NCI-H1930 (cell line): ENCODE results near the gene SUPT3H.
"Not testable (repeated sequence)": the region's sequence is repeated elsewhere in the genome, so short reads cannot be mapped to it uniquely, and the experiment has no call there.

Experiments used
- DNase-seq, 2 experiments: peaks; one replicate each; lab custom pipeline; 2025; lab: John Stamatoyannopoulos, UW

SUPT3H gene

GRCh38 chr6:45323656-45324224 is 54.0 kb downstream of the SUPT3H start:
- DNase-seq: no peak

DNA sequence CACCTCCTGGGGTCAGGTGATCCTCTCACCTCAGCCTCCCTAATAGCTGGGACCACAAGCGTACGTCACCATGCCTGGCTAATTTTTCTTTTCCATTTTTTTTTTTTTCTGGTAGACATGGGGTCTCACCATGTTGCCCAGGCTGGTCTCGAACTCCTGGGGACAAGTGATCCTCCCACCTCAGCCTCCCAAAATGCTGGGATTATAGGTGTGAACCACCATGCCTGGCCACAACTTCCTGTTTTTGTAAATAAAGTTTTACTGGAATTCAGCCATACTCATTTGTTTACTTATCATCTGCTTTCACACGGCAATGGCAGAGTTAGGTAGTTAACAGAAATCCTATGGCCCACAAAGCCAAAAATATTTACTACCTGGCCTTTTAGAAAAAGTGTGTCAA is 57.4 kb downstream of the SUPT3H start:
- DNase-seq: no peak

- DNase-seq: no peak
These were observed 63.6 kb downstream of the SUPT3H start for GRCh38 chr6:45314146-45314545.

DNA sequence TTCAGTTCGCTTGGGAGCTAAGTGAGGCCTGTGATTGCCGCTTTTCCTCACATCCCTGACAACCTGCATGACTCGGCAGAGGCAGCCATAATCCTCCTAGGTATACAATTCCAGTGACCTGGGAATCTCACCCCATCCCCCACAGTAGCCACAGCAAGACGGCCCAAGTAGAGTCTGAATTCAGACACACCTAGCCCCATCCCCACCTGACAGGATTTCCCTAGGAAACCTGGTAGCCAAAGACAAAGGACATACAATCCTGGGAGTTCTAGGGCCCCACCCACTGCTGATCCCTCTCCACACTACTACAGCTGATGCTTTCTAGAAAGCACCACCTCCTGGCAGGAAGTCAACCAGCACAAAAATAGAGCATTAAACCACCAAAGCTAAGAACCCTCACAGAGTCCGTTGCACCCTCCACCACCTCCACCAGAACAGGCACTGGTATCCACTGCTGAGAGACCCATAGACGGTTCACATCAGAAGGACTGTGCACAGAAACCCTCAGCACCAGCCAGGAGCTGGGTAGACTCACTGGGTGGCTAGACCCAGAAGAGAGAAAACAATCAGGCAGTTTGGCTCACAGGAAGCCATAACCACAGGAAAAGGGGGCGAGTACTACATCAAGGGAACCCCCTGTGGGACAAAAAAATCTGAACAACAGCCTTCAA is 67.5 kb downstream of the SUPT3H start:
- no peak for DNase-seq

- no peak for DNase-seq
These were observed 72.2 kb downstream of the SUPT3H start for GRCh38 chr6:45305546-45305945.

DNA sequence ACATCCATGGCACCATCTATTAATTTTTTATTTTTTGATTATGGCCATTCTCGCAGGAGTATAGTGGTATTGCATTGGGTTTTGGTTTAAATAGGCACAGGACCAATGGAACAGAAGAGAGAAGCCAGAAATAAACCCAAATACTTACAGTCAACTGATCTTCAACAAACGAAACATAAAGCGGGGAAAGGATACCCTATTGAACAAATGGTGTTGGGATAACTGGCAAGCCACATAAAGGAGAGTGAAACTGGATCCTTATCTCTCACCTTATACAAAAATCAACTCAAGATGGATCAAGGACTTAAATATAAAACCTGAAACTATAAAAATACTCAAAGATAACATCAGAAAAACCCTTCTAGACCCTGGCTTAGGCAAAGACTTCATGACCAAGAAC is 74.9 kb downstream of the SUPT3H start:
- no peak for DNase-seq

DNA sequence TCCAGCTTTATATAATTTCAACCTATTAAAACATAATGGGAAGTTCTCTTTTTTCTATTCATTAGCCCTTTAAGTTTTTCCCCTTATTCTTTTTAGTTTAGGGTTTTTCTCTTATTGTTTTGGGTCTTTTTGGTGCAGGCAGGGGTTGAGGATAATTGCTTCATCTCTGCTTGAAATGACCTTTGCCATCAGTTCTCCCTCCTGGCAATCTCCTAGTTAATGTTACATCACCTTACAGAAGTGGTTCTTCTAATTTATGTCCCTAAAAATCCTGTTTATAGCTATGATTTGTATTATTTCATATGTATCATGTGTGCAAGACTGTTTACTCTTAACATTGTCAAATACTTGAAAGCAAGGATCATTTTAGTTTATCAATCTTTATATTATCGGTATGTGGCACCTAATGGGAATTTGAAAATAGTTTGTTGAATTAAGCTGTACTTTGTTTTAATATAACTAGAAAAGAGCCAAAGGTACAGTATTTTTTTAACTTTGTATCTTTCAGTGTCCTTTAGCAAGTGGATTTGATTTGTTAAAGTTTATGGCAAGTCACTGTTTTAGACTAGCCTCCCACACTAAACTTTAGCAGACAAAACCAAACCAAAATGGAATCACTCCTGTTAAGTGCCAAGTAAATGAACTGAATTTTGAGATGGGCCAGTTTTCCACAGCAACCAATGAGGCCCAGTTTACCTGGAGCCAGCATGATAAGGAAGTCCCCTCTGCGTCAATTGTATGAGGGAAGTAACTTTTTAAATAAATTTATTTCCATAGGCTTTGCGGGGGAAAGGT is 76.2 kb downstream of the SUPT3H start:
- DNase-seq: no peak

GRCh38 chr6:45300736-45301135 is 77.0 kb downstream of the SUPT3H start:
- no peak for DNase-seq

- no peak for DNase-seq
These were observed 78.6 kb downstream of the SUPT3H start for GRCh38 chr6:45299096-45299581.

GRCh38 chr6:45297320-45297719 is 80.4 kb downstream of the SUPT3H start:
- no peak for DNase-seq

GRCh38 chr6:45294065-45294701 is 83.6 kb downstream of the SUPT3H start:
- not testable (repeated sequence) for DNase-seq

- no peak for DNase-seq
These were observed 84.4 kb downstream of the SUPT3H start for GRCh38 chr6:45293306-45293705.

DNA sequence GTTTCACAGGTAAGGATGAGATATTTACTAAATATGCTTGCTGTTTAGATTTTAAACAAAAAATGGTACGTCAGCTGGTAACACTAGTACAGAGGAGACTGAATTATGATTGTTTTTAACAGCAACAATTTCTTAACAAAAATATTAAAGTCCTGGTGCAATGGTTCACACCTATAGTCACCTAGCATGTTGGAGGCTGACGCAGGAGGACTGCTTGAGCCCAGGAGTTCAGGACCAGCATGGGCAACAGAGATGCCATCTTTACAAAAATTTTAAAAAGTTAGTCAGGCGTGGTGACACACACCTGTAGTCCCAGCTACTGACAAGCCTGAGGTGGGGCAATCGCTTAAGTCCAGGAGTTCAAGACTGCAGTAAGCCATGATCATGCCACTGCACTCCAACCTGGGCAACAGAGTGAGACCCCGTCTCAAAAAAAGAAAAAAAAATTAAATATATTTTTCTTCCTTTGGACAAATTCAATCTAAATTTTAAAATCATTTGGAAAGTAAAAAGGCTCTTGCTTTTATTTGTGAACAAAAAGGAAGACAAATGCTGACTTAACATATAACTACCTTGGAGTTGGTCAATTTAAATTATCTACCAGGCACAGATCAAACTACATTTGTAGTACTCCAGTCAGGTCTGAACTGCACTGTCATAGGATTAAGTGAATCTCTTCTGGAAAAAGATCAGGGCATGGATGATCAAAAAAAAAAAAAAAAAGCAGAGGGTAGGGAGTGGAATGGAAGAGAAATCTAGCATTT is 87.8 kb downstream of the SUPT3H start:
- DNase-seq: no peak

GRCh38 chr6:45286707-45287106 is 91.0 kb downstream of the SUPT3H start:
- not testable (repeated sequence) for DNase-seq

DNA sequence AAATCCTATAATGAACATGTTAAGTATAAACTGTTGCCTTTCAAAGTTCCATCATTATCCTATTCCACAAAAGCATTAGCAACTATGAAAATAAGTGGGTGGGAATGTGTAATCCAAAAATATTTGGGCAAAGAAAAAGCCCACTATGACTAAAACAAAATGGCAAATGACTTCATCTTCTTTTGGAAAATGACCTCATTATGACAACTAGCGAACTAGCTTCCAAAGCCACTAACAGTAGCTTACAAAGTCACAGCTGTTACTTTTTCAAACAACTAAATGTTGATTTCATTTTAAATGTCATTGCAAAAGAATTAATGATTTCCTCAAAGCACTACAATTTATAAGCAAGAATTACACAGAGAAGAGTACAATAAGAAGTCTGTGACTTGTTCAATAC is 99.4 kb downstream of the SUPT3H start:
- DNase-seq: no peak

GRCh38 chr6:45277741-45278140 is 100.0 kb downstream of the SUPT3H start:
- not testable (repeated sequence) for DNase-seq

- no peak for DNase-seq
These were observed 102.4 kb downstream of the SUPT3H start for GRCh38 chr6:45275358-45275757.

- DNase-seq: no peak
These were observed 105.1 kb downstream of the SUPT3H start for GRCh38 chr6:45272626-45273025.

- DNase-seq: no peak
These were observed 112.5 kb downstream of the SUPT3H start for GRCh38 chr6:45265246-45265645.

DNA sequence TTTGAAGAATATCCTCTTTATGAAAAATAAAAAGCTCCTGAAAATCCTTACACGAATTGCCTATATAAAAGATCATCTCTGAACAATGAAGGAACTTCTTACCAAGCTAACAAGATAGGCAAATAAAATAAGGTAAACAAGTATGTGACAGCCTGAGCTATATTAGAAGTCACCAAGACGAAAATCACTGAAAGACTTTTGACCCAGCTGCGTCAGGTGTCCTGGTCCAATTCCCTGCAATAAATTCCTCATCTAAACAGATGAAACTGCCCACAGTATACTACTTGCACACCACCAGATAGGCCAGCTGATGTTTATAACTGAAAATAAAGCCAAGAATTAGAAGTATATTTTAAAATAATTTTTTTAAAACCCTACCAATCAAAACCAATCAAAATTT is 117.0 kb downstream of the SUPT3H start:
- DNase-seq: no peak
